Measurements from ENCODE around the gene MAD2L2. TPM values are rescaled to one million over a fixed set of nuclear protein-coding genes. Genes with fewer than 3 reads are reported as not detected.

MAD2L2 gene
- total RNA-seq, 1 experiment from 2014 or later = 283 TPM

GRCh38 chr1:11728126-11728806 lies 47.3 kb upstream of the MAD2L2 start:
- Histone ChIP-seq H2BK120ac (ENCODE audit: low read depth, low read length, poor library complexity, severe bottlenecking) (no peak overlapping the region), H3K56ac (ENCODE audit: insufficient read length, low read depth, low read length) (no peak overlapping the region), H3T11ph (ENCODE audit: low read length) (no peak overlapping the region), H3K14ac (ENCODE audit: insufficient read depth, low read length) (no peak overlapping the region; the same call in 1 of the 2 replicates), H3K9ac (ENCODE audit: extremely low read depth, insufficient read length, low read length) (no peak overlapping the region), H4K91ac (ENCODE audit: insufficient read length, low read depth, low read length) (no peak overlapping the region), H3K27me3 (ENCODE audit: insufficient read depth, low read length) (no peaks in the 10 kb centered on the region), H4K5ac (ENCODE audit: insufficient read length, low read depth, low read length) (no peak overlapping the region), H3K23me2 (ENCODE audit: insufficient read length, low read depth, low read length, poor library complexity, severe bottlenecking) (no peaks in the 10 kb centered on the region), H3K79me1 (ENCODE audit: insufficient read depth, low read depth, low read length, poor library complexity, severe bottlenecking) (no peaks in the 10 kb centered on the region), H2BK5ac (ENCODE audit: insufficient read length, low read length) (no peak overlapping the region), H2BK12ac (ENCODE audit: insufficient read length, low read depth, low read length) (no peak overlapping the region), H3K23ac (ENCODE audit: insufficient read length, low read depth, low read length) (no peak overlapping the region), H2AFZ (ENCODE audit: low read length) (no peak overlapping the region), H3K4me1 (ENCODE audit: insufficient read depth, low read length) (peaks cover 8% of the 10 kb centered on the region), H2BK20ac (ENCODE audit: low read depth, low read length, poor library complexity, severe bottlenecking) (no peak overlapping the region), H4K8ac (replicated peaks; ENCODE audit: insufficient read length, low read depth, low read length) (no peak overlapping the region), H3K4ac (ENCODE audit: low read depth, low read length) (no peak overlapping the region), H2BK15ac (ENCODE audit: low read depth, low read length) (no peak overlapping the region), H4K20me1 (ENCODE audit: control insufficient read depth, insufficient read depth, insufficient read length) (no peaks in the 10 kb centered on the region), H3K18ac (ENCODE audit: insufficient read length, low read depth, low read length) (no peak overlapping the region), H3K4me2 (ENCODE audit: insufficient read depth, insufficient read length, low read length) (no peak overlapping the region), H3K79me2 (ENCODE audit: insufficient read depth, low read length) (no peaks in the 10 kb centered on the region), H3K27ac (ENCODE audit: insufficient read length, low read depth, low read length) (no peak overlapping the region), H2AK5ac (ENCODE audit: insufficient read length, low read length) (no peak overlapping the region), H3K9me3 (ENCODE audit: control insufficient read depth, low read depth, low read length) (no peaks in the 10 kb centered on the region)
- Mint-ChIP-seq H3K27ac (no peak overlapping the region), H3K4me1 (peaks cover 49 to 55% of the 10 kb centered on the region in 2 experiments), H3K4me3 (no peak overlapping the region), H3K9me3 (no peaks in the 10 kb centered on the region; a peak in 1 of 5 replicates), H3K27me3 (ENCODE audit: low read depth) (no peaks in the 10 kb centered on the region; the same call in none of the 2 replicates), H3K36me3 (ENCODE audit: insufficient read depth in 1 of 3, low read depth in 3 of 3) (no peaks in the 10 kb centered on the region)
- WGBS (ENCODE audit: extremely low coverage, insufficient read length, low lambda C conversion rate) = no CpG with 5 or more reads among the region's 4 CpGs
- DNase-seq = no peak
- TF ChIP-seq CTCF (conservative IDR thresholded peaks at IDR 0.05) = no peak

Data from H9 (cell line).